GM10248 (cell line): ENCODE measurements around the gene RALGPS1.

Experiments
- CTCF ChIA-PET: fragments of 300-600 bp; sonication (Branson Sonifier 250); formaldehyde crosslinking; extraction: SDS; loops from one replicate; lab custom pipeline; 2021; ENCODE audit warnings: antibody characterized with exemption; lab: Yijun Ruan, JAX
- POLR2A ChIA-PET: fragments of 350-650 bp; sonication (Branson Sonifier 250); formaldehyde crosslinking; extraction: SDS; loops from one replicate; lab custom pipeline; 2020; ENCODE audit warnings: antibody characterized with exemption; lab: Yijun Ruan, JAX
- DNase-seq: peaks from one replicate; pipeline ENCODE4 v3.0.0; 2012; ENCODE audit errors: extremely low spot score
- CTCF ChIP-seq: IDR thresholded peaks from 2 replicates; pipeline ENCODE4 v1.5.1; 2012; ENCODE audit warnings: mild to moderate bottlenecking, low read depth; ENCODE audit errors: extremely low read depth, missing control alignments, control extremely low read depth

The RALGPS1 gene

GRCh38 chr9:126885131-126885641, 29.4 kb upstream of the RALGPS1 start:
- no peak for TF ChIP-seq CTCF
- no peak for DNase-seq
- ChIA-PET POLR2A (no interaction called here), CTCF (no interaction called here)

- DNase-seq, result no peak
- ChIA-PET CTCF (no interaction called here), POLR2A (no interaction called here)
- TF ChIP-seq CTCF, result no peak
These were observed 28.4 kb upstream of the RALGPS1 start for GRCh38 chr9:126886034-126886822.

GRCh38 chr9:126886897-126887296, 27.7 kb upstream of the RALGPS1 start:
- TF ChIP-seq CTCF, result no peak
- DNase-seq, result no peak
- ChIA-PET POLR2A (no interaction called here), CTCF (no interaction called here)

- TF ChIP-seq CTCF, result no peak
- CTCF ChIA-PET, result no interaction called here
- POLR2A ChIA-PET, result no interaction called here
- DNase-seq, result no peak
These were observed 22.9 kb upstream of the RALGPS1 start for GRCh38 chr9:126891676-126892075.

- TF ChIP-seq CTCF, result no peak
- CTCF ChIA-PET, result interaction anchor here (1.9 kb wide), 1 partner anchor 10 kb away, joined by 6 read pairs; no protein-coding TSS in a partner anchor
- POLR2A ChIA-PET, result no interaction called here
- DNase-seq, result no peak
These were observed 21.5 kb upstream of the RALGPS1 start for GRCh38 chr9:126893079-126893478.

GRCh38 chr9:126894052-126894603, 20.5 kb upstream of the RALGPS1 start:
- CTCF ChIA-PET, result interaction anchor here (1.9 kb wide), 1 partner anchor 9 kb away, joined by 6 read pairs; no protein-coding TSS in a partner anchor
- DNase-seq, result no peak
- POLR2A ChIA-PET, result no interaction called here
- no peak for TF ChIP-seq CTCF
